OCI-LY1 (cell line): ENCODE measurements around the gene ASXL2.

ENCODE experiments used
- H2AFZ ChIP-seq: fragments of 200-600 bp; sonication (generic), shearing (Covaris generic); 2 replicates; pipeline ENCODE4 v1.6.0; 2014; ENCODE audit warnings: antibody characterized with exemption, mild to moderate bottlenecking, low read length
- H3F3A ChIP-seq: fragments of 200-600 bp; sonication (generic), shearing (Covaris generic); 2 replicates; pipeline ENCODE4 v1.6.0; 2014; ENCODE audit warnings: mild to moderate bottlenecking, antibody characterized with exemption, low read length, moderate library complexity; ENCODE audit not compliant: insufficient read depth
- H3K27ac ChIP-seq: fragments of 200-600 bp; sonication (generic); 2 replicates; pipeline ENCODE4 v1.5.1; 2014; ENCODE audit warnings: low read length, mixed run types, mild to moderate bottlenecking, low read depth; ENCODE audit not compliant: poor library complexity, severe bottlenecking
- H3K27me3 ChIP-seq: fragments of 200-600 bp; sonication (generic); 2 replicates; pipeline ENCODE4 v1.6.0; 2014; ENCODE audit warnings: antibody characterized with exemption, mild to moderate bottlenecking, low read length, moderate library complexity; ENCODE audit not compliant: insufficient read depth
- H3K36me3 ChIP-seq: fragments of 200-600 bp; sonication (generic); 2 replicates; pipeline ENCODE4 v1.6.1; 2014; ENCODE audit warnings: mild to moderate bottlenecking, antibody characterized with exemption, low read length, moderate library complexity, mixed read lengths; ENCODE audit not compliant: insufficient read depth
- H3K4me1 ChIP-seq: fragments of 200-600 bp; sonication (generic); 2 replicates; pipeline ENCODE4 v1.5.1; 2014; ENCODE audit warnings: mild to moderate bottlenecking, low read length, moderate library complexity; ENCODE audit not compliant: insufficient read depth, severe bottlenecking
- H3K4me2 ChIP-seq: fragments of 200-600 bp; sonication (generic), shearing (Covaris generic); 2 replicates; pipeline ENCODE4 v1.6.1; 2014; ENCODE audit warnings: low read length
- H3K4me3 ChIP-seq: fragments of 200-600 bp; sonication (generic); 2 replicates; pipeline ENCODE4 v1.5.1; 2014; ENCODE audit warnings: low read length, low read depth, mild to moderate bottlenecking, mixed read lengths; ENCODE audit not compliant: poor library complexity, severe bottlenecking
- H3K79me2 ChIP-seq: fragments of 200-600 bp; shearing (Covaris generic); 2 replicates; pipeline ENCODE4 v1.6.1; 2016; ENCODE audit warnings: mixed run types, low read length, mixed read lengths; ENCODE audit not compliant: insufficient read depth
- H3K9ac ChIP-seq: fragments of 200-600 bp; sonication (generic), shearing (Covaris generic); 2 replicates; pipeline ENCODE4 v1.6.1; 2014; ENCODE audit warnings: mild to moderate bottlenecking, low read length, mixed read lengths
- H3K9me2 ChIP-seq: fragments of 200-600 bp; sonication (generic), shearing (Covaris generic); 2 replicates; pipeline ENCODE4 v1.6.1; 2014; ENCODE audit warnings: low read depth, mild to moderate bottlenecking, low read length, mixed read lengths
- H3K9me3 ChIP-seq: fragments of 200-600 bp; shearing (Covaris generic); 2 replicates; pipeline ENCODE4 v1.6.1; 2014; ENCODE audit warnings: low read length, mixed read lengths
- H4K20me1 ChIP-seq: fragments of 200-600 bp; sonication (generic), shearing (Covaris generic); 2 replicates; pipeline ENCODE4 v1.6.0; 2016; ENCODE audit warnings: mild to moderate bottlenecking, low read length; ENCODE audit not compliant: insufficient read depth
- EZH2 ChIP-seq: fragments of 200-600 bp; sonication (generic), shearing (Covaris generic); IDR thresholded peaks from 2 replicates; pipeline ENCODE4 v1.8.0; 2017; ENCODE audit warnings: borderline replicate concordance, mixed run types, mild to moderate bottlenecking, antibody characterized with exemption, low read length, moderate library complexity, mixed read lengths
- TF ChIP-seq, protein P1 (sequence below): fragments of 200-600 bp; sonication (generic), shearing (Covaris generic); IDR thresholded peaks from 2 replicates; pipeline ENCODE4 v1.5.1; 2017; ENCODE audit warnings: mild to moderate bottlenecking, antibody characterized with exemption, low read length, moderate library complexity, mixed read lengths

Gene ASXL2

DNA sequence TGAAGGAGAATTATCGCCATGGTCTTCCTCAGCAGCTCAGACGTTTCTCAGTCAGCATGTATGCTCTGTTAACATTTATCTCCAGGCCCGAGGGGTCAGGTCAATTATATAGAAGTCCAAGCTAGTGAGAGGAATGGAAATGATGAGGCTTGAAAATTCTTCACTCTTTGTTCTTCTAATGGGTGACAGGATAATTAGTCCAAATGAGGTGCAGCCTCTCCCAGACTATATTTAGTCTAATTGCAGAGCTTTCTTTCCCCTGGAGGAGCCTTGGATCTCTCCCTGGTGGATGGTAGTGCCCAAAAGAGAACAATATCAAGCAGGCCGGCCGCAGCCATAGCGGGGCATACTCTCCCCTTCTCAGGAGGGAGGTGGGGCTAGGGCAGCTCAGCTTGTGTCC, 153.5 kb downstream of the ASXL2 start:
- no peak overlapping the region for H2AFZ ChIP-seq
- H3K9me3 ChIP-seq: no peaks in the 10 kb centered on the region
- no peaks in the 10 kb centered on the region for H3K9me2 ChIP-seq
- H3K9ac ChIP-seq: no peak overlapping the region
- no peaks in the 10 kb centered on the region for H3K79me2 ChIP-seq
- no peaks in the 10 kb centered on the region for H3K27me3 ChIP-seq
- no peaks in the 10 kb centered on the region for H3F3A ChIP-seq
- no peaks in the 10 kb centered on the region for H3K36me3 ChIP-seq
- no peak overlapping the region for H3K4me2 ChIP-seq
- no peaks in the 10 kb centered on the region for H3K4me1 ChIP-seq
- no peak overlapping the region for H3K27ac ChIP-seq
- no peaks in the 10 kb centered on the region for H4K20me1 ChIP-seq
- H3K4me3 ChIP-seq: no peak overlapping the region
- no peak for TF ChIP-seq EZH2
- TF ChIP-seq, protein P1, sequence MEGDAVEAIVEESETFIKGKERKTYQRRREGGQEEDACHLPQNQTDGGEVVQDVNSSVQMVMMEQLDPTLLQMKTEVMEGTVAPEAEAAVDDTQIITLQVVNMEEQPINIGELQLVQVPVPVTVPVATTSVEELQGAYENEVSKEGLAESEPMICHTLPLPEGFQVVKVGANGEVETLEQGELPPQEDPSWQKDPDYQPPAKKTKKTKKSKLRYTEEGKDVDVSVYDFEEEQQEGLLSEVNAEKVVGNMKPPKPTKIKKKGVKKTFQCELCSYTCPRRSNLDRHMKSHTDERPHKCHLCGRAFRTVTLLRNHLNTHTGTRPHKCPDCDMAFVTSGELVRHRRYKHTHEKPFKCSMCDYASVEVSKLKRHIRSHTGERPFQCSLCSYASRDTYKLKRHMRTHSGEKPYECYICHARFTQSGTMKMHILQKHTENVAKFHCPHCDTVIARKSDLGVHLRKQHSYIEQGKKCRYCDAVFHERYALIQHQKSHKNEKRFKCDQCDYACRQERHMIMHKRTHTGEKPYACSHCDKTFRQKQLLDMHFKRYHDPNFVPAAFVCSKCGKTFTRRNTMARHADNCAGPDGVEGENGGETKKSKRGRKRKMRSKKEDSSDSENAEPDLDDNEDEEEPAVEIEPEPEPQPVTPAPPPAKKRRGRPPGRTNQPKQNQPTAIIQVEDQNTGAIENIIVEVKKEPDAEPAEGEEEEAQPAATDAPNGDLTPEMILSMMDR: no peak

DNA sequence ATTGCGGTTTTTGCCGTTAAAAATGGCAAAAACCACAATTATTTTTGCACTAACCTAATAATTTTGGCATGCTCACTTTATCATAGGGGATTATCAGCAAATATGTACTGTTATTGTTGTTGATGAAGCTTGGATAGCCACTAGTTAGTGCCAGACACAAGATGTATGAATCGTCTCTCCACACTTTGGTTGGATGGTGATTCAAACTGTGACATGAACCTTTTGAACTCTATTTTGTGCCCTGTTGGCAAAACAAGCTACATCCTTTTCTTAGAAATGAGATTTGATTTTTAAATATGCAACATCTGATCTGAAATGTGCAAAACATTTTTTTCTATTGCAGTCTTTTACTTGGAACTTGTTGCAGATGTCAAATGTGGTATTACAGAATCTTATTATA, 156.1 kb downstream of the ASXL2 start:
- H3K27me3 ChIP-seq: no peaks in the 10 kb centered on the region

DNA sequence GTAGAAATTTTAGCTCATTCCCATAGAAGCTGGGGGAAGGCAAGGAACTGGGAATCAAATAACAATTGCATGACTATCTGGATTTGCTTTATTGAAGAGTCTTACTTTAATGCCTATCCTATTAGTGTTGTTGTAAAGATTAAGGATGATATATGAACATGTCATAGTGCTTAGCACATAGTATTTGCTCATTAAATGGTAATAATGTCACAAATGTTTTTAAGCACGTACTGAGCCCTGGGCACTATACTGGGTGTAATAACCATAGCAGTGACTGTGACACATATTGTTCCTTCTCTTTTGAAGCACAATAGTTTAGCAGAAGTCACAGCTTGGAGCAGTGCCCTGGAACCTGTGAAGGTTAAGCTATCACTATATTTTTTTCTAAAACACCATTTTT, 157.7 kb downstream of the ASXL2 start:
- Histone ChIP-seq H3K9me3 (no peaks in the 10 kb centered on the region), H3K4me3 (no peak overlapping the region), H2AFZ (no peak overlapping the region), H4K20me1 (no peaks in the 10 kb centered on the region), H3K4me2 (no peak overlapping the region), H3F3A (no peaks in the 10 kb centered on the region), H3K9ac (no peak overlapping the region), H3K27ac (no peak overlapping the region), H3K27me3 (no peaks in the 10 kb centered on the region), H3K9me2 (no peaks in the 10 kb centered on the region), H3K79me2 (no peaks in the 10 kb centered on the region), H3K36me3 (no peaks in the 10 kb centered on the region), H3K4me1 (no peaks in the 10 kb centered on the region)
- TF ChIP-seq EZH2: no peak
- TF ChIP-seq, protein P1: no peak

More for the DNA sequence above, 156.1 kb downstream of the ASXL2 start:
- H2AFZ ChIP-seq: no peak overlapping the region
- H3K4me1 ChIP-seq: no peaks in the 10 kb centered on the region
- no peaks in the 10 kb centered on the region for H4K20me1 ChIP-seq
- no peak overlapping the region for H3K4me3 ChIP-seq
- no peak overlapping the region for H3K9ac ChIP-seq
- H3K4me2 ChIP-seq: no peak overlapping the region
- no peaks in the 10 kb centered on the region for H3K9me3 ChIP-seq
- no peaks in the 10 kb centered on the region for H3K9me2 ChIP-seq
- no peak for TF ChIP-seq EZH2
- TF ChIP-seq, protein P1: no peak
- H3F3A ChIP-seq: no peaks in the 10 kb centered on the region
- H3K27ac ChIP-seq: no peak overlapping the region
- H3K36me3 ChIP-seq: no peaks in the 10 kb centered on the region
- H3K79me2 ChIP-seq: no peaks in the 10 kb centered on the region
